SK-N-SH (cell line): ENCODE data around the gene RPS24. TPM values are rescaled to one million over a fixed set of nuclear protein-coding genes. Genes with fewer than 3 reads are reported as not detected.

Experiments used
- CTCF ChIA-PET: fragments of 300-600, 350-600 bp; formaldehyde crosslinking; extraction: SDS; loops from one replicate; lab custom pipeline; 2021; lab: Yijun Ruan, JAX
- POLR2A ChIA-PET: fragments of 350-600 bp; sonication (Branson Sonifier 250); formaldehyde crosslinking; extraction: SDS; loops from one replicate; lab custom pipeline; 2020; ENCODE audit warnings: antibody characterized with exemption, inconsistent platforms; lab: Yijun Ruan, JAX
- DNase-seq: peaks from one replicate; pipeline ENCODE4 v3.0.0; 2012
- H2AFZ ChIP-seq: fragments of 200-600 bp; sonication (generic); 2 replicates; pipeline ENCODE4 v1.8.1; 2016; ENCODE audit warnings: antibody characterized with exemption, mild to moderate bottlenecking, low read depth
- H3F3A ChIP-seq: fragments of 200-600 bp; sonication (generic); replicated peaks from 2 replicates; pipeline ENCODE3; 2016; ENCODE audit warnings: antibody characterized with exemption, mild to moderate bottlenecking; ENCODE audit not compliant: insufficient read depth
- H3K27ac ChIP-seq, 2 experiments: fragments of 200-500 bp in 1 of 2; fragments of 200-600 bp in 1 of 2; sonication (Bioruptor generic) in 1 of 2; sonication (generic), shearing (Covaris generic) in 1 of 2; 2 replicates each; pipeline versions ENCODE4 v1.5.1 to v1.6.1; 2014 to 2016; ENCODE audit warnings: low read depth in 2 of 2, inconsistent platforms in 1 of 2, low read length in 1 of 2, mild to moderate bottlenecking in 1 of 2, mixed read lengths in 1 of 2
- H3K27me3 ChIP-seq: fragments of 200-600 bp; sonication (generic), shearing (Covaris generic); 2 replicates; pipeline ENCODE4 v1.6.1; 2016; ENCODE audit warnings: mixed run types; ENCODE audit not compliant: insufficient read depth
- H3K36me3 ChIP-seq, 2 experiments: fragments of 200-500 bp in 1 of 2; fragments of 200-600 bp in 1 of 2; sonication (Bioruptor generic) in 1 of 2; sonication (generic) in 1 of 2; replicated peaks in 1 of 2; 2 replicates each; pipeline versions ENCODE3 to v1.5.1; 2014 to 2016; ENCODE audit warnings: low read length in 1 of 2, mild to moderate bottlenecking in 1 of 2; ENCODE audit not compliant: insufficient read depth in 2 of 2, control insufficient read depth in 1 of 2
- H3K4me1 ChIP-seq, 2 experiments: fragments of 200-500 bp in 1 of 2; fragments of 200-600 bp in 1 of 2; sonication (Bioruptor generic) in 1 of 2; sonication (generic), shearing (Covaris generic) in 1 of 2; 2 replicates each; pipeline versions ENCODE4 v1.5.1 to v1.6.1; 2014 to 2016; ENCODE audit warnings: low read depth in 1 of 2, low read length in 1 of 2, mixed run types in 1 of 2; ENCODE audit not compliant: insufficient read depth in 2 of 2, control insufficient read depth in 1 of 2
- H3K4me2 ChIP-seq: fragments of 200-600 bp; sonication (generic), shearing (Covaris generic); 2 replicates; pipeline ENCODE4 v1.6.1; 2017; ENCODE audit warnings: mixed run types
- H3K4me3 ChIP-seq, 2 experiments: fragments of 200-500 bp in 1 of 2; fragments of 200-600 bp in 1 of 2; sonication (Bioruptor generic) in 1 of 2; sonication (generic), shearing (Covaris generic) in 1 of 2; 2 replicates each; pipeline versions ENCODE4 v1.5.1 to v1.8.1; 2014 to 2016; ENCODE audit warnings: low read depth in 2 of 2, inconsistent platforms in 1 of 2, low read length in 1 of 2, mild to moderate bottlenecking in 1 of 2, mixed read lengths in 1 of 2, moderate library complexity in 1 of 2
- H3K79me2 ChIP-seq: fragments of 200-600 bp; sonication (generic); 2 replicates; pipeline ENCODE4 v1.8.1; 2017; ENCODE audit warnings: mild to moderate bottlenecking; ENCODE audit not compliant: insufficient read depth
- H3K9ac ChIP-seq: fragments of 200-600 bp; sonication (generic); 2 replicates; pipeline ENCODE4 v1.6.1; 2017; ENCODE audit warnings: mixed run types
- H3K9me2 ChIP-seq: fragments of 200-600 bp; sonication (generic); 2 replicates; pipeline ENCODE4 v1.6.1; 2017; ENCODE audit warnings: mixed run types
- H3K9me3 ChIP-seq: fragments of 200-600 bp; sonication (generic); 2 replicates; pipeline ENCODE4 v1.6.1; 2017; ENCODE audit warnings: mixed run types, mild to moderate bottlenecking, moderate library complexity
- H4K20me1 ChIP-seq: fragments of 200-600 bp; sonication (generic); 2 replicates; pipeline ENCODE4 v1.6.1; 2017; ENCODE audit warnings: mild to moderate bottlenecking, mixed run types; ENCODE audit not compliant: insufficient read depth
- CTCF ChIP-seq: fragments of 200-600 bp; sonication (generic); IDR thresholded peaks from 2 replicates; pipeline ENCODE4 v1.6.1; 2017; ENCODE audit warnings: antibody characterized with exemption, mild to moderate bottlenecking, moderate library complexity
- EP300 ChIP-seq, 2 experiments: IDR thresholded peaks; 2 replicates each; pipeline versions ENCODE4 v1.4.0 to v1.6.1; 2012; ENCODE audit warnings: borderline replicate concordance in 1 of 2, low read depth in 1 of 2, low read length in 1 of 2
- FOXJ3 ChIP-seq: sonication (generic); formaldehyde crosslinking; IDR thresholded peaks from 2 replicates; pipeline ENCODE4 v1.5.1; 2020; ENCODE audit warnings: mild to moderate bottlenecking, missing genetic modification reagents
- JUND ChIP-seq: IDR thresholded peaks from 2 replicates; pipeline ENCODE4 v1.4.0; 2012
- RCOR1 ChIP-seq: fragments of 150-350 bp; IDR thresholded peaks from 2 replicates; pipeline ENCODE4 v1.6.1; 2017; ENCODE audit warnings: antibody characterized with exemption, low read length
- RXRA ChIP-seq: IDR thresholded peaks from 2 replicates; pipeline ENCODE4 v1.4.0; 2012; ENCODE audit warnings: low read depth, mild to moderate bottlenecking, borderline replicate concordance
- SMC3 ChIP-seq: IDR thresholded peaks from 2 replicates; pipeline ENCODE4 v1.6.1; 2012; ENCODE audit warnings: low read depth, low read length, improper control_type of control experiment
- TAF1 ChIP-seq: IDR thresholded peaks from 2 replicates; pipeline ENCODE4 v1.6.1; 2012; ENCODE audit warnings: low read depth, mild to moderate bottlenecking, low read length, moderate library complexity, borderline replicate concordance
- YY1 ChIP-seq: IDR thresholded peaks from 2 replicates; pipeline ENCODE4 v1.4.0; 2012; ENCODE audit warnings: low read depth, mild to moderate bottlenecking
- WGBS: methylation state at CpG from one replicate; pipeline ENCODE4 v1.1.6; 2017; ENCODE audit warnings: low lambda C conversion rate; 5-methylcytosine and 5-hydroxymethylcytosine counted together
- polyA plus RNA-seq, 3 experiments: library from polyadenylated mRNA; depleted of rRNA; stranded (reverse); fragments of >200 nt; gene quantifications; 2 replicates each; pipeline ENCODE4 v1.2.3, GENCODE V29; 2012

Gene RPS24
- polyA plus RNA-seq, 1 of the 3 experiments (the other 2 are of a cell fraction), result 3,806 TPM

- Histone ChIP-seq H3K27me3 (no peaks in the 10 kb centered on the region), H3K4me3 (no peak overlapping the region), H3K79me2 (peaks cover 6% of the 10 kb centered on the region), H3F3A (peaks cover 44% of the 10 kb centered on the region), H3K9me2 (no peaks in the 10 kb centered on the region), H3K9me3 (no peaks in the 10 kb centered on the region), H3K36me3 (peaks cover 26 to 29% of the 10 kb centered on the region in 2 experiments), H3K4me1 (peaks cover 26 to 27% of the 10 kb centered on the region in 2 experiments; a peak in 3 of 4 replicates), H2AFZ (no peak overlapping the region), H4K20me1 (peaks cover 39% of the 10 kb centered on the region), H3K4me2 (peak overlapping the region; percentile 64)
- POLR2A ChIA-PET, result no interaction called here
- CTCF ChIA-PET, result interaction anchor here (0.7 kb wide), 1 partner anchor 1152 kb away, joined by 3 read pairs; no protein-coding TSS in a partner anchor
- 57% methylated on average over 7 of the region's 10 CpGs for WGBS
- DNase-seq, result no peak
- TF ChIP-seq FOXJ3 (CRISPR knock-in tag) (no peak), JUND (peak; percentile 4; the same call in 1 of the 2 replicates)
- TF ChIP-seq, all 33 proteins: peak for 1
- no peak overlapping the region for H3K9ac ChIP-seq
- peak overlapping the region in 1 of 2 experiments; percentile 50; a peak in 3 of 4 replicates for H3K27ac ChIP-seq
Measured at GRCh38 chr10:78044699-78045098, 11.0 kb downstream of the RPS24 start.

GRCh38 chr10:78045237-78045636 is 11.6 kb downstream of the RPS24 start:
- no peak for TF ChIP-seq SMC3
- no peak for TF ChIP-seq RXRA
- no peak for TF ChIP-seq TAF1
- TF ChIP-seq RCOR1, result no peak
- TF ChIP-seq YY1, result no peak
- TF ChIP-seq EP300 (IDR thresholded peaks at IDR 0.05; ENCODE audit: borderline replicate concordance in 1 of 2, low read depth in 1 of 2, low read length in 1 of 2), result no peak
- no peak for TF ChIP-seq CTCF
- no peak for TF ChIP-seq FOXJ3 (CRISPR knock-in tag)
- no peak for DNase-seq
- Histone ChIP-seq H3K27ac (peak overlapping the region in 1 of 2 experiments; percentile 50; a peak in 1 of 4 replicates), H3K9ac (no peak overlapping the region), H3K36me3 (peaks cover 20 to 24% of the 10 kb centered on the region in 2 experiments), H3K27me3 (no peaks in the 10 kb centered on the region), H3F3A (peaks cover 40% of the 10 kb centered on the region), H3K9me3 (no peaks in the 10 kb centered on the region), H3K79me2 (peaks cover 5% of the 10 kb centered on the region; the same call in 1 of the 2 replicates), H3K4me2 (no peak overlapping the region), H4K20me1 (peaks cover 34% of the 10 kb centered on the region), H3K4me3 (no peak overlapping the region), H2AFZ (no peak overlapping the region), H3K9me2 (no peaks in the 10 kb centered on the region), H3K4me1 (peaks cover 26% of the 10 kb centered on the region in 2 experiments; a peak in 3 of 4 replicates)
- 88% methylated on average over 10 of the region's 10 CpGs for WGBS
- POLR2A ChIA-PET, result interaction anchor here (0.6 kb wide), 1 partner anchor 1032 kb away, joined by 3 read pairs; no protein-coding TSS in a partner anchor
- CTCF ChIA-PET, result interaction anchor here (1.5 to 4.9 kb wide), 3 partner anchors 122 to 1151 kb away, joined by 4 to 122 read pairs (median 65); no protein-coding TSS in a partner anchor
